GM23248 (cell line): ENCODE data around the gene CDH4. TPM values are rescaled to one million over a fixed set of nuclear protein-coding genes. Genes with fewer than 3 reads are reported as not detected.

Source experiments
- DNase-seq: peaks from one replicate; pipeline ENCODE4 v3.0.0-alpha.2; 2015
- H2AFZ ChIP-seq: fragments of 200-600 bp; sonication (generic); 2 replicates; pipeline ENCODE4 v1.6.1; 2016; ENCODE audit warnings: antibody characterized with exemption
- H3F3A ChIP-seq: fragments of 200-600 bp; sonication (generic); 2 replicates; pipeline ENCODE4 v1.6.1; 2016; ENCODE audit warnings: mild to moderate bottlenecking, antibody characterized with exemption, mixed run types; ENCODE audit not compliant: insufficient read depth
- H3K27ac ChIP-seq: fragments of 200-600 bp; sonication (generic); 2 replicates; pipeline ENCODE4 v1.5.1; 2016; ENCODE audit warnings: mild to moderate bottlenecking
- H3K27me3 ChIP-seq: fragments of 200-600 bp; sonication (generic); replicated peaks from 2 replicates; pipeline ENCODE4 v1.6.1; 2016; ENCODE audit warnings: mild to moderate bottlenecking; ENCODE audit not compliant: insufficient read depth
- H3K36me3 ChIP-seq: fragments of 200-600 bp; sonication (generic); 2 replicates; pipeline ENCODE4 v1.6.1; 2016; ENCODE audit warnings: low read depth, mild to moderate bottlenecking
- H3K4me1 ChIP-seq: fragments of 200-600 bp; sonication (generic); 2 replicates; pipeline ENCODE4 v1.6.1; 2016; ENCODE audit warnings: mild to moderate bottlenecking; ENCODE audit not compliant: insufficient read depth
- H3K4me2 ChIP-seq: fragments of 200-600 bp; sonication (generic); one replicate; pipeline ENCODE4 v1.6.1; 2016; ENCODE audit warnings: mild to moderate bottlenecking; ENCODE audit not compliant: unreplicated experiment
- H3K4me3 ChIP-seq: fragments of 200-600 bp; sonication (generic); 2 replicates; pipeline ENCODE4 v1.5.1; 2016; ENCODE audit warnings: mild to moderate bottlenecking
- H3K79me2 ChIP-seq: fragments of 200-600 bp; sonication (generic); 2 replicates; pipeline ENCODE4 v1.6.1; 2016; ENCODE audit warnings: mild to moderate bottlenecking; ENCODE audit not compliant: insufficient read depth
- H3K9ac ChIP-seq: fragments of 200-600 bp; sonication (generic); 2 replicates; pipeline ENCODE4 v1.6.1; 2016; ENCODE audit warnings: mild to moderate bottlenecking
- H3K9me2 ChIP-seq: fragments of 200-600 bp; sonication (generic); 2 replicates; pipeline ENCODE4 v1.6.1; 2016; ENCODE audit warnings: mixed run types, mild to moderate bottlenecking, moderate library complexity; ENCODE audit not compliant: insufficient read depth
- H3K9me3 ChIP-seq: fragments of 200-600 bp; sonication (generic); one replicate; pipeline ENCODE4 v1.6.1; 2017; ENCODE audit warnings: low read depth
- H4K20me1 ChIP-seq: fragments of 200-600 bp; sonication (generic); 2 replicates; pipeline ENCODE4 v1.6.0; 2016; ENCODE audit not compliant: insufficient read depth
- EZH2 ChIP-seq: fragments of 200-600 bp; sonication (generic); IDR thresholded peaks from 2 replicates; pipeline ENCODE4 v1.6.1; 2018; ENCODE audit warnings: antibody characterized with exemption, mild to moderate bottlenecking; ENCODE audit not compliant: insufficient read depth, poor library complexity, severe bottlenecking
- EZH2phosphoT487 ChIP-seq: fragments of 200-600 bp; sonication (generic); IDR thresholded peaks from 2 replicates; pipeline ENCODE4 v1.6.1; 2018; ENCODE audit warnings: antibody characterized with exemption, moderate library complexity, mild to moderate bottlenecking, low read depth; ENCODE audit not compliant: insufficient read depth
- WGBS, 2 experiments: methylation state at CpG; one replicate each; pipeline ENCODE4 v1.1.6; 2015 to 2017; ENCODE audit warnings: low lambda C conversion rate in 2 of 2, low coverage in 1 of 2; ENCODE audit errors: missing lambda C conversion rate in 2 of 2; 5-methylcytosine and 5-hydroxymethylcytosine counted together
- in situ Hi-C: fragments of 300-500 bp; cut with MboI; formaldehyde crosslinking; loops from 2 replicates; pipeline ENCODE4 v1.15.0; 2020
- polyA plus RNA-seq: library from polyadenylated mRNA; unstranded; fragments of >200 nt; fragmentation: Nextera tagmentation; extraction: Ambion mirVana; gene quantifications from 2 replicates; pipeline ENCODE4 v1.2.1, GENCODE V29; 2016
- total RNA-seq: library from RNA; depleted of rRNA; stranded (reverse); fragments of >200 nt; shearing (Covaris generic); gene quantifications from 2 replicates; pipeline ENCODE4 v1.2.3, GENCODE V29; 2014

The CDH4 gene
- total and polyA plus RNA-seq, 2 experiments from 2014 or later: 1.1 to 3.9 TPM

DNA sequence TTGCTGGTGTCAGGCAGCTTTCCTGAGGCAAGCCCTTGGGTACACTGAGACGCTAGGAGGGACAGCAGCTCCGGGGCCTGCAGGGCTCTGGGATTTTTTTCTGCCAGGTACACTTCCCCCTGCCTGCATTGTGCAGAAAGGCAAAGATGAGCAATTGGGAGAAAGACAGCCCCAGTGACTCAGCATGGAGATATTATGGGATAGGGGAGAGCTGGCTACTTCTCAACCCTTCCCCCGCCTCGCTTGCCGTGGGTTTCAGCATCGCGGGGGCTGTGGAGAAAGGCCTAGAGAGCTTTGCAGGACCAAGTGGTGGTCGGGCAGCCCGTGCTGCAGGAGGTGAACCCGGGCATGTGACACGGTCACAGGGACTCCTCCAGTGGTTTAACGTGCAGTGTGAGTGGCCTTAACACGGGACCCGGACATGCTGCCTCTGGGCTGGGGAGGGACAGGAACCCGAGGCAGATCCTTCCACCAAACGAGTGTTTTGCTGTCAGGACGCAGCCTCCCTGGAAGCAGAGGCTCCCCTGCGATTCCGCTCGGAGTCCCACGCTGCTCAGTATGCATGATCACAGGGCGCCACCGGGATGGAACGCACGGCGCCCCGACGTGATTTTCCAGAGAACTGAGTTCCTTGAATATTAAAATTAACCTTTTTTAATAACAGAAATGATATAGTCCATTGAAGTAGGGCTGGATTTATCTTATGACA, 139.9 kb downstream of the CDH4 start:
- in situ Hi-C loops: no loop called here
- Histone ChIP-seq H3K9me3 (no peaks in the 10 kb centered on the region), H3K27me3 (no peaks in the 10 kb centered on the region), H3K4me1 (no peaks in the 10 kb centered on the region), H4K20me1 (no peaks in the 10 kb centered on the region), H3K36me3 (no peaks in the 10 kb centered on the region), H3K4me3 (no peak overlapping the region), H2AFZ (no peak overlapping the region), H3K79me2 (no peaks in the 10 kb centered on the region), H3F3A (no peaks in the 10 kb centered on the region), H3K9ac (no peak overlapping the region), H3K27ac (no peak overlapping the region), H3K9me2 (no peaks in the 10 kb centered on the region), H3K4me2 (no peak overlapping the region)
- 46 to 48% methylated on average over 27 of the region's 28 CpGs for WGBS, 2 experiments
- TF ChIP-seq EZH2 (no peak), EZH2phosphoT487 (no peak)
- peak; percentile 7 for DNase-seq

GRCh38 chr20:61394088-61394799, 142.2 kb downstream of the CDH4 start:
- Histone ChIP-seq H3K4me3 (no peak overlapping the region), H2AFZ (no peak overlapping the region), H3K27me3 (no peaks in the 10 kb centered on the region), H3K4me2 (no peak overlapping the region), H3K27ac (no peak overlapping the region), H3F3A (no peaks in the 10 kb centered on the region), H3K9me2 (no peaks in the 10 kb centered on the region), H3K9me3 (no peaks in the 10 kb centered on the region), H3K9ac (no peak overlapping the region), H3K36me3 (no peaks in the 10 kb centered on the region), H4K20me1 (no peaks in the 10 kb centered on the region), H3K4me1 (no peaks in the 10 kb centered on the region), H3K79me2 (no peaks in the 10 kb centered on the region)
- in situ Hi-C loops: no loop called here
- WGBS, 2 experiments: 45 to 51% methylated on average over 14 of the region's 14 CpGs
- no peak for DNase-seq
- TF ChIP-seq EZH2: no peak
- no peak for TF ChIP-seq EZH2phosphoT487

DNA sequence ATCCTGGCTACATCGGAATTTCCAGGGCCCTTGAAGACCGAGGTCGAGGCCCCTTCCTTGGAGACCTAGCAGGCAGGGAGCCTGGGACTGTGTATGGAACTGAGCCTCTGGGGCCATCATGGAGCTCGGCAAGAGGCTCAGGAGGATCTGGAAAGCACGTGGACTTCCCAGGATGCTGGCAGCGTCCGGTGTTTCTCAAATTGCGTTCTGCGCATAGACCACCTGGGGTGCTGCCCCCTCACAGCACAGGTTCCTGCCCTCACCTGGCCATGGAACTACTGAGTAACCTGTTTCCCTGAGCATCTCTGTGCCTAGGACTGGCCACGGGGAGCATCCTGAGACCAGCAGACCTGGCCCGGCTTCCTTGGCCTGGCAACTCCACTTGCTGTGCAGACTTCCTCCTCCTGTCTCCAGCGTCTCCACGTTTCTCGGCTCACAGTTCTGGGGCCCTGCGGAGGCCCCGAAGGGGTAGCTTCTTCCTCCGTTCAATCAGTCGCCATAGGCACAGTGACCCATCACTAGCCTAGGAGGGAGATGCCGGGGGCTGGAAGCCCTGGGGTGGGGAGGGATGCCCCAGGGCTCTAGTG, 144.3 kb downstream of the CDH4 start:
- TF ChIP-seq EZH2 (no peak), EZH2phosphoT487 (no peak)
- H3K27me3 ChIP-seq: no peaks in the 10 kb centered on the region

GRCh38 chr20:61397146-61397545, 145.1 kb downstream of the CDH4 start:
- Histone ChIP-seq H3K27me3 (no peaks in the 10 kb centered on the region), H3K4me2 (no peak overlapping the region), H3K36me3 (no peaks in the 10 kb centered on the region), H3K9ac (no peak overlapping the region), H3K79me2 (no peaks in the 10 kb centered on the region), H3F3A (no peaks in the 10 kb centered on the region), H3K4me1 (no peaks in the 10 kb centered on the region), H3K27ac (no peak overlapping the region), H4K20me1 (no peaks in the 10 kb centered on the region), H3K9me2 (no peaks in the 10 kb centered on the region), H2AFZ (no peak overlapping the region), H3K4me3 (no peak overlapping the region), H3K9me3 (no peaks in the 10 kb centered on the region)
- WGBS, 2 experiments: 72 to 75% methylated on average over 13 of the region's 13 CpGs
- no peak for TF ChIP-seq EZH2
- in situ Hi-C loops: no loop called here
- DNase-seq: no peak

More for the DNA sequence above, 144.3 kb downstream of the CDH4 start:
- H2AFZ ChIP-seq: no peak overlapping the region
- H3K27ac ChIP-seq: no peak overlapping the region
- H3K9me3 ChIP-seq: no peaks in the 10 kb centered on the region
- H3K9ac ChIP-seq: no peak overlapping the region
- H3K4me1 ChIP-seq: no peaks in the 10 kb centered on the region
- DNase-seq: no peak
- H4K20me1 ChIP-seq: no peaks in the 10 kb centered on the region
- 68 to 71% methylated on average over 19 of the region's 19 CpGs for WGBS, 2 experiments
- no peaks in the 10 kb centered on the region for H3F3A ChIP-seq
- H3K4me2 ChIP-seq: no peak overlapping the region
- H3K36me3 ChIP-seq: no peaks in the 10 kb centered on the region
- no peak overlapping the region for H3K4me3 ChIP-seq
- H3K9me2 ChIP-seq: no peaks in the 10 kb centered on the region
- H3K79me2 ChIP-seq: no peaks in the 10 kb centered on the region
- in situ Hi-C loops: no loop called here
